GM18909 (cell line): ENCODE measurements around the gene PI4KA.

Source experiments
- ATAC-seq: cut with Tn5 transposase; IDR thresholded peaks from one replicate; pipeline ENCODE4 v1.9.1; 2021; ENCODE audit warnings: mild to moderate bottlenecking; ENCODE audit not compliant: unreplicated experiment, poor library complexity

The PI4KA gene

GRCh38 chr22:20882855-20883254 is 24.2 kb upstream of the PI4KA start:
- no peak for ATAC-seq

GRCh38 chr22:20881869-20882815 is 23.5 kb upstream of the PI4KA start:
- no peak for ATAC-seq

GRCh38 chr22:20881231-20881630 is 22.6 kb upstream of the PI4KA start:
- ATAC-seq, result no peak

GRCh38 chr22:20877715-20878114 is 19.1 kb upstream of the PI4KA start:
- ATAC-seq, result no peak

- no peak for ATAC-seq
Measured at GRCh38 chr22:20875296-20875695, 16.7 kb upstream of the PI4KA start.

GRCh38 chr22:20873214-20873613 is 14.6 kb upstream of the PI4KA start:
- no peak for ATAC-seq

GRCh38 chr22:20869234-20869633 is 10.6 kb upstream of the PI4KA start:
- no peak for ATAC-seq

- no peak for ATAC-seq
Measured at GRCh38 chr22:20868025-20868962, 9.7 kb upstream of the PI4KA start.

GRCh38 chr22:20867179-20868024 is 8.8 kb upstream of the PI4KA start:
- no peak for ATAC-seq

GRCh38 chr22:20866736-20867135 is 8.1 kb upstream of the PI4KA start:
- ATAC-seq, result no peak

- ATAC-seq, result no peak
Measured at GRCh38 chr22:20865875-20866445, 7.3 kb upstream of the PI4KA start.

GRCh38 chr22:20865331-20865730 is 6.7 kb upstream of the PI4KA start:
- no peak for ATAC-seq

GRCh38 chr22:20864186-20864908 is 5.7 kb upstream of the PI4KA start:
- ATAC-seq, result no peak

GRCh38 chr22:20863366-20863765 is 4.8 kb upstream of the PI4KA start:
- ATAC-seq, result no peak

- no peak for ATAC-seq
Measured at GRCh38 chr22:20862540-20862939, 3.9 kb upstream of the PI4KA start.

GRCh38 chr22:20859615-20860014 is 1.0 kb upstream of the PI4KA start:
- ATAC-seq, result no peak

GRCh38 chr22:20857838-20858614 is 585 bp downstream of the PI4KA start:
- peak; percentile 50 for ATAC-seq

GRCh38 chr22:20857247-20857643 is 1.4 kb downstream of the PI4KA start:
- no peak for ATAC-seq
